SK-N-SH (cell line): Measurements from ENCODE around the gene GH2.
"Not testable (repeated sequence)": the region's sequence is repeated elsewhere in the genome, so short reads cannot be mapped to it uniquely, and the experiment has no call there.

Experiments
- CTCF ChIP-seq: fragments of 200-600 bp; sonication (generic); IDR thresholded peaks from 2 replicates; pipeline ENCODE4 v1.6.1; 2017; ENCODE audit warnings: antibody characterized with exemption, mild to moderate bottlenecking, moderate library complexity
- EP300 ChIP-seq, 2 experiments: IDR thresholded peaks; 2 replicates each; pipeline versions ENCODE4 v1.4.0 to v1.6.1; 2012; ENCODE audit warnings: borderline replicate concordance in 1 of 2, low read depth in 1 of 2, low read length in 1 of 2
- FOXM1 ChIP-seq: IDR thresholded peaks from 2 replicates; pipeline ENCODE4 v1.4.0; 2012; ENCODE audit warnings: low read depth, mild to moderate bottlenecking
- GABPA ChIP-seq: IDR thresholded peaks from 2 replicates; pipeline ENCODE4 v1.4.0; 2012; ENCODE audit warnings: low read depth, mild to moderate bottlenecking
- MAX ChIP-seq: IDR thresholded peaks from 2 replicates; pipeline ENCODE4 v1.4.0; 2012; ENCODE audit warnings: low read depth
- MXI1 ChIP-seq: IDR thresholded peaks from 2 replicates; pipeline ENCODE4 v1.6.1; 2012; ENCODE audit warnings: mild to moderate bottlenecking, low read depth, low read length, improper control_type of control experiment
- REST ChIP-seq: IDR thresholded peaks from 2 replicates; pipeline ENCODE4 v1.6.1; 2012; ENCODE audit warnings: mild to moderate bottlenecking, low read depth, low read length, moderate library complexity
- TCF12 ChIP-seq: IDR thresholded peaks from 2 replicates; pipeline ENCODE4 v1.4.0; 2012

GRCh38 chr17:63901971-63902370 is 20.2 kb upstream of the GH2 start:
- TF ChIP-seq CTCF; FOXM1; MXI1; REST; EP300 (IDR thresholded peaks at IDR 0.05; ENCODE audit: borderline replicate concordance in 1 of 2, low read depth in 1 of 2, low read length in 1 of 2); TCF12; MAX; GABPA: not testable (repeated sequence)
